ENCODE data around the gene SINHCAF. TPM values are rescaled to one million over a fixed set of nuclear protein-coding genes. Genes with fewer than 3 reads are reported as not detected.
"Not testable (repeated sequence)": the region's sequence is repeated elsewhere in the genome, so short reads cannot be mapped to it uniquely, and the experiment has no call there.

Gene SINHCAF
- total RNA-seq (2021) (146 and 152 TPM in 2 replicates), Bru-seq, nascent RNA (percentile 97 among the genes with signal in this experiment), BruChase-seq, experiment 1, labeled RNA remaining after a 2-hour chase (percentile 97 among the genes with signal in this experiment), BruChase-seq, experiment 2, labeled RNA remaining after a 6-hour chase (percentile 94 among the genes with signal in this experiment)
- long read RNA-seq, transcript SINHCAF-201 (6 exons, 3,163 nt): major isoform, 108 of 206 reads
- long read RNA-seq, transcript SINHCAF-203 (6 exons, 1,555 nt): minor isoform, 53 of 206 reads
- long read RNA-seq, partial matches to known transcripts: 2 of 206 reads
- long read RNA-seq, other reads (novel, unspliced or antisense): 42 of 206 reads

GRCh38 chr12:31325877-31326631 lies at the start of gene SINHCAF:
TSS of gene SINHCAF (minus strand) at chr12:31326150. CDS start at chr12:31298204, 27,946 bp downstream.
- POLR2A ChIA-PET (ENCODE audit: unreplicated experiment): interaction anchor here (0.5 to 1.0 kb wide), 13 partner anchors 10 to 1117 kb away, joined by 3 to 46 read pairs (median 8); no protein-coding TSS in a partner anchor
- no TSS peak for BruUV-seq (replicated peaks)
- intact Hi-C loops (cut with micrococcal nuclease; ENCODE audit: unreplicated experiment): loop anchor here (1.0 to 10.0 kb wide), 8 partner anchors 37 to 1569 kb away; partner anchors contain the start of gene PKP2

DNA sequence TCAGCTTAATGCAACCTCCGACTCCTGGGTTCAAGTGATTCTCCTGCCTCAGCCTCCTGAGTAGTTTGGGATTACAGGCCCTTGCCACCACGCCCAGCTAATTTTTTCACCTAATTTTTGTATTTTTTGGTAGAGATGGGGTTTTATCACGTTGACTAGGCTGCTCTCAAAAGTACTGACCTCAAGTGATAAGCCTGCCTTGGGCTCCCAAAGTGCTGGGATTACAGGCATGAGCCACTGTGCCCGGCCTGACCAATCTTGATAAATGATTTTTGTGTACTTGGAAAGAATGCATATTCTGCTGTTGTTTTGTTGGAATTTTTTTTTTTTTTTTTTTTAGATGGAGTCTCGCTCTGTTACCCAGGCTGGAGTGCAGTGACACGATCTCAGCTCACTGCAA lies 49.5 kb upstream of the SINHCAF start:
- not testable (repeated sequence) for DNase-seq

More at GRCh38 chr12:31325877-31326631, at the start of gene SINHCAF:
- H3K79me2 ChIP-seq (ENCODE audit: low read depth): peaks cover 49% of the 10 kb centered on the region
- no peaks in the 10 kb centered on the region for H3K27me3 ChIP-seq (ENCODE audit: insufficient read depth, low read depth)
- H3K27ac ChIP-seq: peak within 1 kb of the TSS; percentile 84
- H3K9me2 ChIP-seq (ENCODE audit: insufficient read depth): no peaks in the 10 kb centered on the region
- TF ChIP-seq CTCF (conservative IDR thresholded peaks at IDR 0.05): no peak
- TF ChIP-seq EZH2 (IDR thresholded peaks at IDR 0.05; ENCODE audit: low read depth): no peak
- peak within 1 kb of the TSS; percentile 86 for H2AFZ ChIP-seq
- H3K36me3 ChIP-seq (ENCODE audit: low read depth): no peaks in the 10 kb centered on the region; the same call in 1 of the 2 replicates
- DNase-seq: peak; percentile 97 to 100
- peaks cover 17% of the 10 kb centered on the region for H4K20me1 ChIP-seq (ENCODE audit: insufficient read depth)
- H3F3A ChIP-seq (ENCODE audit: insufficient read depth, low read depth): peaks cover 12% of the 10 kb centered on the region; the same call in 1 of the 2 replicates
- peaks cover 25% of the 10 kb centered on the region for H3K4me1 ChIP-seq (replicated peaks; ENCODE audit: insufficient read depth)
- no peaks in the 10 kb centered on the region for H3K9me3 ChIP-seq (ENCODE audit: insufficient read depth, low read depth)
- H3K4me3 ChIP-seq: peak within 1 kb of the TSS; percentile 91
- H3K4me2 ChIP-seq: peak within 1 kb of the TSS; percentile 82
- CTCF ChIA-PET: no interaction called here

DNA sequence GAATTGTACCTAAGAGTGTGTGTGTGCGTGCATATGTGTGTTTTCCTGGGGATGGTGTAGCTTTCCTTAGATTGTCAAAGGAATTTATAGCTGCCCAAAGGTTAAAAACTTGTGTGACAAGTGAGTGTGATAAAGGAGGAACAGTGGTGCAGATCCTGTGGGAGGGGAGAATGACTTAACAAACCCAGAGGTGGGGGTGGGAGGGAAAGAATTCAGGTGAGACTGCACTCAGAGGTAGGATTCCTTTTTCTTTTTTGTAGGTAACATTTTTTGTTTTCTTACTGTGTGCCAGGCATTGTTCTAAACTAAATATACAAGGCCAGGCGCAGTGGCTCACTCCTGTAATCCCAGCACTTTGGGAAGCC lies 45.3 kb upstream of the SINHCAF start:
- H3K79me2 ChIP-seq (ENCODE audit: low read depth): no peaks in the 10 kb centered on the region
- H3K27me3 ChIP-seq (ENCODE audit: insufficient read depth, low read depth): no peaks in the 10 kb centered on the region
- H3K36me3 ChIP-seq (ENCODE audit: low read depth): no peaks in the 10 kb centered on the region
- peak overlapping the region; percentile 67 for H3K4me2 ChIP-seq
- peak; percentile 60 to 65 for DNase-seq
- H2AFZ ChIP-seq: peak overlapping the region; percentile 87; the same call in 1 of the 2 replicates
- no peak for TF ChIP-seq CTCF (conservative IDR thresholded peaks at IDR 0.05)
- no peak for TF ChIP-seq EZH2 (IDR thresholded peaks at IDR 0.05; ENCODE audit: low read depth)
- intact Hi-C loops (cut with micrococcal nuclease; ENCODE audit: unreplicated experiment): loop anchor here (5.0 kb wide), 2 partner anchors 736 to 1066 kb away; partner anchors contain the start of gene BICD1
- H4K20me1 ChIP-seq (ENCODE audit: insufficient read depth): no peaks in the 10 kb centered on the region
- peaks cover 26% of the 10 kb centered on the region for H3F3A ChIP-seq (ENCODE audit: insufficient read depth, low read depth)
- ChIA-PET POLR2A (ENCODE audit: unreplicated experiment) (interaction anchor here (0.6 to 1.3 kb wide), 5 partner anchors 9 to 49 kb away, joined by 3 to 15 read pairs (median 6); partner anchors contain the start of gene SINHCAF), CTCF (interaction anchor here (0.7 to 1.3 kb wide), 2 partner anchors 31 to 114 kb away, joined by 3 to 7 read pairs; no protein-coding TSS in a partner anchor)
- peaks cover 31% of the 10 kb centered on the region for H3K4me1 ChIP-seq (replicated peaks; ENCODE audit: insufficient read depth)
- H3K27ac ChIP-seq: peak overlapping the region; percentile 78
- BruUV-seq (replicated peaks): no TSS peak
- H3K9me2 ChIP-seq (ENCODE audit: insufficient read depth): no peaks in the 10 kb centered on the region
- no peaks in the 10 kb centered on the region for H3K9me3 ChIP-seq (ENCODE audit: insufficient read depth, low read depth)
- peak overlapping the region; percentile 49; the same call in 1 of the 2 replicates for H3K4me3 ChIP-seq

More for the DNA sequence above, 49.5 kb upstream of the SINHCAF start:
- H3K79me2 ChIP-seq (ENCODE audit: low read depth); CTCF ChIA-PET; BruUV-seq (replicated peaks); H3K27me3 ChIP-seq (ENCODE audit: insufficient read depth, low read depth); H3K36me3 ChIP-seq (ENCODE audit: low read depth); intact Hi-C loops (cut with micrococcal nuclease; ENCODE audit: unreplicated experiment); H3K27ac ChIP-seq; H3K9me2 ChIP-seq (ENCODE audit: insufficient read depth); H3K4me3 ChIP-seq; H4K20me1 ChIP-seq (ENCODE audit: insufficient read depth); H3K4me2 ChIP-seq; POLR2A ChIA-PET (ENCODE audit: unreplicated experiment); H3K9me3 ChIP-seq (ENCODE audit: insufficient read depth, low read depth); H2AFZ ChIP-seq: not testable (repeated sequence)
- Histone ChIP-seq H3K4me1 (replicated peaks; ENCODE audit: insufficient read depth) (peaks cover 13% of the 10 kb centered on the region), H3F3A (ENCODE audit: insufficient read depth, low read depth) (peaks cover 12% of the 10 kb centered on the region)

Measured in PC-9 (cell line).